COLO668 (cell line): ENCODE results near the gene SCUBE1.

ENCODE experiments used
- DNase-seq: peaks from one replicate; lab custom pipeline; 2025; ENCODE audit not compliant: unreplicated experiment; lab: John Stamatoyannopoulos, UW

The SCUBE1 gene

DNA sequence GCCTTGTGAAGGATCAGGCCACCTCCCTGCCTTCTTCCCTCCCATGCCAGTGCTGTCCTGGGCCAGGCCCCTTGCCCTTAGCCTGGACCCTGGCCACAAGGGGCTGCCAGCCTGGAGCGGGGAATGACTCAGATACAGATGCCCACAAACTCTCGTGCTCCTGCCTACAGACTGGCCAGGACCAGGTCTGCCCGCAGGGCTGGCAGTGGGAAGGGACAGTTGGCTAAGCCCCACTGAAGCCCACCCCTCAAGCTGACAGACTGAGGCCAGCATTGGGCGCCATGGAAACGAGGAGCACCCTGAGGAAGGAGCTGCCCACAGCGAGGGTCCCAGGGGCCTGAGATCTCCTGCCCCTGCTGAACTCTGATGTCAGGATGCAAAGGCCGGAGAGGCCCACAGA lies 14.1 kb downstream of the SCUBE1 start:
- DNase-seq: no peak

DNA sequence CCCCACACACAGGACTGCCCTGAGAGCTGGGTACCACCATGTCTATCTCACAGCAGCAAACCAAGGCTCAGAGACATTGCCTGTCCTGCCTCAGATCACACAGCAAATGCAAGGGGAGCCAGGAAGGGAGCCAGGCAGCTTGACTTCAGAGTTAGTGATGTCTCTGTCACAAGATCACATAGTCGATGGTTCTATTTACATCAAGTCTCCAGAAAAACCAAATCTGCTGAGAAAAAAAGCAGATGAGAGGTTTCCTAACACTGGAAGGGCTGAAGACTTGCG lies 16.1 kb downstream of the SCUBE1 start:
- DNase-seq: no peak

DNA sequence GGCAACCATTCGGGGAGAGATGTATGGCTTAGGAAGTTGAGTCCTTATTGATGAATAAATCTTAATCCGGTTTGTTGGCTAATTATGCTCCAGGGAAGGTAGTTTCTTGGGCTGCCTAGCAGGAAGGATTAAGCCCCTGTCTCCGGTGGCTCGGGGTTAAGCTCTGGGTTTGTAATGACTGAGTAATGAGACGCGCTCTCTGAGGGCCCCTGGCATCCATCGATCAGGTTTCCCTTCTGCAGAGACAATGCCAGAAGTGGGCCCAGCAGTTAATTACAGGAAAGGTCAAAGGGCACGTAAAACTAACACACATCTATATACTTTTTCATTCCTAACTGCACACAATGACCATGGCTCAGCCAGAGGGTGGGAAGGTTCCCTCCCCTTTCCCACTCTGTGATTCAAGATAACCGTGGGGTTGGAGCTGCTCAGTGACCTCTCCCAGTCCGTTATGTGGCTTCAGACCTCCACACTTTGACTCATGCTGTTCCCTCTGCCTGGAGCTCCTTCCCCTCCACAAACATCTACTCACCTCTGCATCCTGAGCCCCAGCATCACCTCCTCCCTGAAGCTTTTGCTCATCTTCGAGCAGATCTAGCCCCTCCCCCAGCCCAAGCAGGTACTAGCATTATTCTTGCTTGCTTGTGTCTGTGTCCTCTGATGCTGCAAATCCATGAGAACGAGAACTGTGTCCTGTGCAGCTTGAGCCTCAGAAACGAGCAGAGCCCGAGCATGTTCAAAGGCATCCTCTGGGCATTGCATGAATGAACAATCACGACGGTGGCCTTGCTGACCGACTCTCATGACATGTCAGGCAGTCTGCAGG lies 16.6 kb downstream of the SCUBE1 start:
- no peak for DNase-seq

DNA sequence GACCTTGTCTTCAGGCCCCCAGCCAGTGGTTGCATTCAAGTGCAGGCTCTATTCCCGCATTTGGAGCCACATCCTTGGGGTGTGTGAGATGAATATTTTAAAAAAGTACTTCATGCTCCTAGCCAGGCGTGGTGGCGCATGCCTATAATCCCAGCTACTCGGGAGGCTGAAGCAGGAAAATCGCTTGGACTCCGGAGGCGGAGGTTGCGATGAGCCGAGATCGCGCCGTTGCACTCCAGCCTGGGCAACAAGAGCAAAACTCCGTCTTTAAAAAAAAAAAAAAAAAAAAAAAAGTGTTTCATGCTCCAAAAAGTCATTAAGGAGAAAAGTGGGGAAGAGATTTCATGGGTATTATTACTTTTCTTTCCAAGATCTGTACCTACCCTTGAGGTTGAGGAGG lies 18.0 kb downstream of the SCUBE1 start:
- no peak for DNase-seq

DNA sequence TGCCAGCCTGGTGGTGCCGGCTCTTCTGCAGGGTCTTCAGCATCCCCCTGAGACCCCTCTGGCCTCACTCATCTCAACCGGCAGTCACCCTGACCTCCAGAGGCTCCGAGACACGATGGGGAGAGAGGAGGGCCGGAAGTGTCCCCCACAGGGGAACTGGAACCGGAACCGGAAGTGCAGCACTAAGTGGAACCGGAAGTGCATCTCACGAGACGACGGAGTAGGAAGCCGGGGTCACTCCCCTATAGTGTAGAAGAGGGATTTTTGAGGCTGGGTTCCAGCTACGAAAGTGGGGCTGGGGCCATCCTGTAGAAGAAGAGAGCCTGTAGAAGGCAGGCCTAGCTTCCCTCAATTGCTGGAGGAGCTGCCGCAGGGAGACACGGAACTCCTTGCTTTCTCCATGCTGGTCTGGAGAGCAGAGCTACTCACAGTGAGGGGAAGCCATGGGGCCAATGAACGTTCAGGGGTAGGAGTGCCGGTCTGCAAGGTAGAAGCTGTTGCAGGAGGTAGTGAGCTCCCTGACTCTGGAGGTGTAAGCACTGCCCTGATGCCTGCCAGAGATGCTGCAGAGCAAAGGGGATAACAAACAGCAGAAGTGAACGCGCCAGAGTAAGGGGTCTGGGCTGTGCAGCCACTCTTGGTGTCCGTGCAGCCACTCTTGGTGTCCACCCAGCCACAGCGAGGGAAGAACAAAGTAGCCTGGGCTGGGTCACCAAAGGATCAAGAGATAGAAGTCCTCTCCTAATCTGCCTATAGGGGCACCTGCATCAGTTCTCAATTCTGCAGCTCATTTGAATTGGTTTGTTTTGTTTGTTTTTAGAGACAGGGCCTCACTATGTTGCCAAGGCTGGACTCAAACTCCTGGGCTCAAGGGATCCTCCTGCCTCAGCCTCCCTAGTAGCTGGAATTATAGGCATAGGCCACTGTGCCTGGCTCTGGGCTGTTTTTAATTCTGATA lies 21.9 kb downstream of the SCUBE1 start:
- DNase-seq: no peak

DNA sequence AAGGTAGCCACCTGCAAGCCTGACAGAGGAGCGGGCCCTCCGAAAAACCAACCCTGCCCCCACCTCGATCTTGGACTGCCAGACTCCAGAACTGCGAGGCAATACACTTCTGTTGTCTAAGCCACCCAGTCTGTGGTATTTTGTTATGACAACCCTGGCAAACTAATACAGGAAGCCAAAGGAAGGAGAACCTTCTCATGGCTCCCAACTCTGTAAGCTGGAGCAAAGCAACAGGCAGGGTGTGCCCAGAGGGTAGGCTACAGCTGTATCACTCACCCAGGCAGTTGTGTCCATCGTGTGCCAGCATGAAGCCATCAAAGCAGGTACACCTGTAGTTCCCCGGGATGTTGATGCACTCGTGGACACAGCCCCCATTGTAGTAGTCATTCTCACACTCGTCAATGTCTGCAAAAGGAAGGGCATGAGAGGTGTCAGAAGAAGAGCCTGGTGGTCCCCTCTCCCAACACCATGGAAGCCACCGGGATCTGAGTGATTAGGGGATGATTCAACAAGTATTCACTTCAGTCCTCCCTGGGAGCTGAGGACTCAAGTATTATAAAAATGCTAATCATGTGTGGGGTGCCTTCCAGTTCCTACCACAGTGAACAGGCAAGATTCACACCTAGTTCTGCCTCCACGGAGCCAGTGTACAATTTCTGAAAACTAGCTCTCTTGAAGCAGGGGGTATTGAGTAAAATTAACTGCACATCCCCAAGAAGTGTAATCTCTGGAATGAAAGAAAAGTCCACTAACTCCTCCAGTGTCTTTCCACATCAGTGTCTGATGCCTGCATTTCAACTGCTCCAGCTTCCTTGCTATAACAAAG lies 23.3 kb downstream of the SCUBE1 start:
- no peak for DNase-seq

DNA sequence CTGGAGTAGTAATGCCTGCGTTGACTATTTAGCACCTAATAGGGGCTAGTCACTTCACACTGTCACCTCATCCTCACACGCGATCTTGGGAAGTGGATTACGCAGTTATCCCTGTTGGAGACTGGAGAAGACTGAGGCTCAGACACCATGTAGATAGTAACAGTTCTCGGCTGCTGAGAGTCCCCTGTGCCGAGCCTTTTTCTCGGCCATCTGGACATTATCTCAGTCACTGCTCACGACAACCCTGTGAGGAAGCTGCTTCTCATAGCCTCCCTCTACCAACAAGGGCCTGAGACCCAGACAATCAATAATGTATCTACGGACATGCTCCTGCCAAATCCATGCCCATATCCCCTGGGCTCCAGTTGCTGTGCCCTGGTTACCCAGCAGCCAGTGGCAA lies 25.9 kb downstream of the SCUBE1 start:
- no peak for DNase-seq

DNA sequence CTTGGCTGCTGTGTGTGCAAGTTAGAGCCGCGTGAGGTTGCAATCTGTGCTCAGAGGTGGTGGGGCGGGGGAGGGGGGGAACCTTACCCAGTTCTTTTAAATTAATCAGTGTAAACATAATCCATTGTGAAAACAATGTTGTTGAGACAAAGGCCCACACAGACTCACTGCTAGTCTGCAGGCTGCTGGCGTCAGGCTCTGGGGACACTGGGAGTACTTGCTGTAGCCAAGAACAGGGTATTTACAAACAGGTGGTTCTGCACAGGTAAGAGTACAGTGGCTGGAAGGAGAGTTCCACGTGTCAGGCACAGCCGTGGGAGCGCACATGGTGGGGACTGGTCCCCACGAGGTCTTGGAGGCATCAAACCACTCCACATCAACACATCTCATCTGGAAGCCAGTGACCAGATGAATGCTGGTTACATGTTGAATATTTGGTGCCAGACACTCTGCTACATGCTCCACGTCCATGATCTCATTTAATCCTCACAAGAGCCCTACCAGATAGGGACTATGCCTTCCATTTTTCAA lies 27.4 kb downstream of the SCUBE1 start:
- no peak for DNase-seq

DNA sequence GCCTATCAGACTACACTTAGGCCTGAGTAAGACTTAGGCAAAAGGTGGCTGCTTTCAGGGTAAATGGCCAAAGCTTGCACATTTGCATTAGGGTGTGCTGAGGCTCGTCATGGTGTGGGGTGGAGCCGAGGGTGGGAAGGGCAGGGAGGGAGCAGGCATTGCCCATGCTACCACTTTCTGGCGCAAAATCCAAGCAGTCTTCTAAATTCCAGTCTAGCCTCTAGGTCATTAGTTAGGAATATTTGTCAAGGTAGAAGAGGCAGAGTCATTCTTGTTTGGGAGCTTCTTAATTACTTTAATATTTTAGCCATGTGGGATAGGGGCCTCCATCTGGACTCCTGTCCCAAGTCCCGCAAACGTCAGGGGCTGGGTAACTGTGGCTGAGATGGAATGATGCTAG lies 28.6 kb downstream of the SCUBE1 start:
- DNase-seq: no peak

DNA sequence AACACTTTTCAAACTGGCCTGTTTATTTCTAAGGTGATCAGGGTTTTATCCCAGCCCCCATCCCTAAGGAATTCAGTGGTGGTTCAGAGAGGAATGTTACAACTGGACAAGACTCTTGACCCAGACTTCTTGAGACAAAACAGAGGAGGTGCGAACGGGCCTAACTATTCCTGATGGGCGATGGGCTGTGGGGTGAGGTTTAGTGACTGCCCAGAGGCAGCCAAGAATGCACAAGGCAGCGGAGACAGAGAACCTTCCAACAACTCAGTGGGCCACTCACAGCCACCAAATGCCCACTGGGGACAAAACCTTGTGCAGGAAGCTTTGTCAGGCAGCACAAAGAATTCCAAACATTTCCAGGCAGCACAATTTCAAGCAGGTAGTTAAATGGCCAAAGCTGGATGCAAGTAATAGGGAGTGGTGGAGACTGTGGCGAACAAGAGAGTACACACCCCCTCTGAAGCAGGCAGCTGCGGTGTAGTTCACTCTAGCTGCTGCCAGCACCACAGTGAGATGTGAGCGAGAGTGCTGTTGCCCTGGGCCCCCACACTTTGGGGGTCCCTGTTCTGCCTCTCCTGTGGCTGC lies 29.2 kb downstream of the SCUBE1 start:
- no peak for DNase-seq

DNA sequence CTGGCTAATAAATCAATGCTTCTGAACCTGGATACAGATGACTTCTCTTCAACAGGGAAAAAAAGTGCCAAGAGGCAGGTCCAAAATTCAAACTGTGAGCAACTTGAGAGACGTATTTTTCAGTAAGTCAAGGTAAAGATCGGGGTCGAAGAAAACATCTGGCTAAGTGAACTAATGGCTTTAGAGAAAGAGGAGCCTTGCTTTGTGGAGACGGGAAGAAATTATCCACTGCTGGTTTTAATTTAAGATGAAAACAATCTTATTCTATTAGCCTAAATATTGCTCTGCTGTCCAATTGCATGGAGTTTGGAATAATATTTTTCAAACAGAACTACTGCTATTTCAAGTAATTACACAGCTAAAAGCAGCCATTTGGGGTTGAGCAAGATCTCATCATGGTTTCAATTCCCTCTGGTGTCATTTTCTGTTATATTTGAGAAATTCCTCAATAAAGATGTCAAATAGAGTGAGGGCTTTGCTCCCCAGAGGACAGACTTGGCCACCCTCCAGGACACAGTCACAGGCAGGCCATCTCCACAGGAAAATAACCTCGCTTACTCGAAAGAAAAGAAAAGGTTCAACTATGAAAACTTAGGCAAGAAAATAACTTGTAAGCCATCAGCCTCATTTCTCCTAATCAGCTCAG lies 29.8 kb downstream of the SCUBE1 start:
- no peak for DNase-seq

DNA sequence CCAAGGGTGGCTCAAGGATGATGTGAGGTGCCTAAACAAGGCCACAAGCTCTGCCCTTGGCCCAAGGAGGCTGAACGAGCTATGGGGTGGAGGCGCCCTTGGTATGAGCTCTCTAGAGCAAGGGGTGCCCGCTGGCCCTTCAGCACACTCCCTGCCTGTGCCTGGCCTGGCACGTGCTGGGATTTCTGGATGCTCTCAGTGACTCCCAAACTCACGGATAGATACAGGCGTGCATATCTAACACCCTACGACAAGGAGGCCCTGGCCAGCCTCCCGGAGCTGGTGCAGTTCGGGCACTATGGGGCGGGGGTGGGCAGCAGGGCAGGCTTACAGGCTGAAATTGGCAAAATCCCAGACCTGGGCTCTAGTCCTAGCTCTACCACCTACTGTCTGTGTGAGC lies 30.6 kb downstream of the SCUBE1 start:
- no peak for DNase-seq

DNA sequence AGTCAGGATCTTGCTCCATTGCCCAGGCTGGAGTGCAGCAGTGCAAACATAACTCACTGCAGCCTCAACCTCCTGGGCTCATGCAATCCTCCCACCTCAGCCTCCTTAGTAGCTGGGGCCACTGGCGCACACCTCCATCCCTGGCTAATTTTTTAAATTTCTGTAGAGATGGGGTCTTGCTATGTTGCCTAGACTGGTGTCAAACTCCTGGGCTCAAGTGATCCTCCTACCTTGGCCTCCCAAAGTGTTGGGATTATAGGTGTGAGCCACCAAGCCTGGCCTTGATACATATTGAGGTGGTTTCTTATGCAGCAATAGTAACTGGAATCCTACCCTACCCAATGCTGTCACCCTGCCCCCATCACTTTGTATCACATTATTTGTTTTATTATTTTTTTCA lies 32.4 kb downstream of the SCUBE1 start:
- DNase-seq: no peak

DNA sequence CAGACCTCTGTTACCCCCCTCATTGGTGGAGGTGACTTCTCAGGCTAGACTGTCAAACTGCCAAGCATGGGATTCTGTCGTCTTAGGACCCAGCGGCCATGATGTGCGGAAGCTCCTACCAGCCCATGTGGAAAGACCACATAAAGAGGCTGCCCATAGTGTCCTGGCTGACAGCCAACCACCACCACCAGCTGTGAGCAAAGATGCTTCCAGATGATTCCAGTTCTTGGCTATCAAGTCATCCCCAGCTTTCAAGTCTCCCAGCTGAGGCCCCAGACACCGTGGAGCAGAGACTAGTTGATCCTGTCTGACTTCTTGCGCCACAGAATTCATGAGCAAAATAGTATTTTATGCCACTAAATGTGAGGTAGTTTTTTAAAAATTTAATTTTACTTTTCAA lies 32.9 kb downstream of the SCUBE1 start:
- DNase-seq: peak; percentile 12

DNA sequence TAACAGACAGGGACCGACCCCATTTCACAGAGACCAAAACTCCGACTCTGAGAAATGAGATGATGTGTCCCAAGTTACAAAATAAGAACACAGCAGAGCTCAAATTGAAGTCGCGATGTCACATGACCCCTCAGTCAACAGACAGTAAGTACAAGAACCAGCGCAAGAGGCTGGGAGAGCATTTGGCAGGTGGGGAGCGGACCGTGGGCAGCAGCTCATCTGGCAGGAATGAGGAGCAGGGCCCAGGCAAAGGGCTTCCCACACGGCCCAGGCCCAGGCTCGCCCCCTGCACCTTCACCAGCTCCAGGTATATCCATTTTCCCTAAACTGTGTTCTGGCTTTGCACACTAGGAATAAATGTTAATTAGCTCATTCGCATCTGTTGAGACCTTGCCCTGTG lies 34.3 kb downstream of the SCUBE1 start:
- no peak for DNase-seq

DNA sequence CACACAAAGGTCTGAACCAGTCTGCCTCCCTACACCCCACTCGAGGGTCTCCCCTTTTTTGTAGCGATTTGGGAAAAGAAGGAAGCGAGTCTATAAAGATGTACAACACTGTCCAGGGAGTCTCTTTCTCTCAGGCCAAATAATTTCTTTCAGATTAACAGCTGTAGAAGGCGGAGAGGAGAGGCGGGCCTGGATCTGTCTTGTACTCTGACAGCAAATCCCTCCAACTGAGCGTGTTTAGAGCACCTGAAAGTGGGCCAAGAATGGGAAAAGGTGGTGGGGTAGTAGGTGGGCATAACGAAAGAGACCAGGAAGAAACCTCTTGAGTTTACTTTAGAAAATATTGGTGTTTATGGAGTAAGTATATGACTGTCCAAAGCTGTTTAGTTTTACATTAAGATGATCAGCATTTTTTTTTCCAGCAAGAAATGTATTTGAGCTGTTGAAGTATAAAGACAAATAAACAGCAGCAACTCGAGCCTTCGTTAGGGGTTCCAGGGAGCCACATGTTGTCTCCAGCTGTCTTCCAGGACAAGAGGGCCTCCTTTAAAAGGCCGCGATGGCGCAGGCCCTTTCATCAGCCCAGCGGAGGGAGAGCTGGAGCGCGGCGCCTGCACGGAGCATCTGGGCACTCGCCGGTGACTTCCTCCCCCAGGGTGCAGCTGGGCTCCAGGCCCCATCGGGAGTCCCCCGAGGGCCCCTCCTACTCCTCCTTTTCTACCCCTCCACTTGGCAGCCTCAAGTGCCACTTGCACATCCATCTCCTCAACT lies 34.9 kb downstream of the SCUBE1 start:
- peak; percentile 28 for DNase-seq

DNA sequence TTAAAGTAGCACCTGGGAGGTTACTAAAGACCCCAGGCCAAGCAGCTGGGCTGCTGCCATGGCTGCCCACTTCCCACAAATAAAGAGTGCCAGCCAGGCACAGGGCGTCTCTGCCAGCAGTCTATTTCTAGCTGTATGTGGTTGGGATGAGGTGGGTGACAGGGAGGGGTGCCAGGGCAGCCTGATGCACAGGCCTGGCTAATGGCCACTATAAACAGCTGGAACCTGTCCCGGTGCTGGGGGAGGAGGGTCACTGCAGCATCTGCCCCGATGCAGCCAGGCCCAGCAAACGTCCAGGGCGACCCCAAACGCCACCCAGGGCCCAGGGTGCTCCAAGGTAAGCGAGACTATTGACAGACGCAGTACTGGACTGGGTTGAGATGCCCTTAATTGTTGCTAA lies 37.4 kb downstream of the SCUBE1 start:
- no peak for DNase-seq

DNA sequence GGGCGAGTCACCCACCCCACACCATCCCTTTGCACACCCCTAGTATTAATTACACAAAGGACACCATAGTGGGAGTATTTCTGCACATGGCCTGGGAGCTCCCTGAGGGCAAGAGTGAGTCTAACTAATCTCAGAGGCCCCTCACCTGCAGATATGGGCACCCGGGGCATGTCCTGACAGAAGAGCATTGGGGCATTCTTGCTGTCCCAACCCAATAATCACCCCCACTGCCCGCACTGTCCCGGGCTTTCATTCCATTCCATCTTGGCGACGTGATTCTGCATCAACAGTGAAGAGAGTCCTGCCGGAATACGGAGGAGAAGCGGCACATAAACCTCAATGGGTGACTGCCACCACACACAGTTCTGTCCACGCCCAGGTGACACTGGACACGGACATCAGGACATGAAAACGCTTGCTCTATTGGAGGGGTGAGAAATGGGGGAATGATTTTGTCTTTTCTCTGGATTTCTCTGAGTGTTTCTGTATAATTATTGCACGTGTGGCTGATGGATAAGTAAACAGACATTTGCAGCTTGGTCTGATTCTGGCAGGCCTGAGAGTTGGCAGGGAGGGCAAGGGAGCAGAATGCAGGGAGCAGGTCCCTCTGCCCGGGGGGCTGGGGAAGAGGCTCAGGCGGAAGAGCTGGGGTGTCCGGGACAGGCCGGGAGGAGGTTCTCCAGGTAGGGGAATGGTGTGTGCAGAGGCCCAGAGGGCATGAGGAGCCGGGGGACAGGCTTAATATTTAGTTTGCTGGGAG lies 38.2 kb downstream of the SCUBE1 start:
- DNase-seq: no peak

DNA sequence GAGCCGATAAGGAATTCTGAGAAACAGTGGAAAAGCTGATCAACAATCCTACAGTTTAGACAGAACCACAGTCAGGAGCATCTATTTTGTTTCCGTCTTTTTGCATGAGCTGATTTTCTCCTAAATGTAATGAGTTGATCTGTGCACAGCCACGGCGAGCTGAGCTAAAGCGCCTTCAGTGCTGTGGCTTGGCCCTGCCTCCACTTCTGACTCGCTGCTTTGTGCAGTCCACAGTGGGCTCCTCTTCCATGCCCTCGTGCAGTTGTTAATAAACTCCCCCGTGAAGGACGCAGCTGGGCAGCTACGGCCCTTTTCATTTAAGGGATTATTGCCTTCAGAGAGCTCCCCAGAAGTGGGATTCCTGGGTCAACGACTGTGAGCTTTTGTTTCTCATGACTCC lies 39.4 kb downstream of the SCUBE1 start:
- DNase-seq: no peak
